Panc1 (cell line): ENCODE results near the gene MICAL2.

Source experiments
- CTCF ChIP-seq: fragments of 450-650 bp; IDR thresholded peaks from 2 replicates; pipeline ENCODE4 v1.5.1; 2017; ENCODE audit warnings: mild to moderate bottlenecking
- POLR2AphosphoS5 ChIP-seq: IDR thresholded peaks from 2 replicates; pipeline ENCODE4 v1.6.1; 2012; ENCODE audit warnings: mild to moderate bottlenecking, low read depth, low read length, moderate library complexity
- REST ChIP-seq, 2 experiments: IDR thresholded peaks; 2 replicates each; pipeline ENCODE4 v1.6.1; 2011 to 2012; ENCODE audit warnings: low read depth in 2 of 2, control low read depth in 1 of 2, low read length in 1 of 2, mild to moderate bottlenecking in 1 of 2, moderate library complexity in 1 of 2; ENCODE audit not compliant: insufficient read depth in 1 of 2
- SIN3A ChIP-seq: IDR thresholded peaks from 2 replicates; pipeline ENCODE4 v1.6.1; 2012; ENCODE audit warnings: low read depth, mild to moderate bottlenecking, low read length, moderate library complexity, borderline replicate concordance; ENCODE audit not compliant: insufficient read depth
- TCF7L2 ChIP-seq: IDR thresholded peaks from 2 replicates; pipeline ENCODE4 v1.6.1; 2011; ENCODE audit warnings: mild to moderate bottlenecking, low read depth, low read length, inconsistent platforms

- no peak for TF ChIP-seq CTCF
- TF ChIP-seq POLR2AphosphoS5 = no peak
- TF ChIP-seq SIN3A = no peak
- TF ChIP-seq REST (IDR thresholded peaks at IDR 0.05; ENCODE audit: insufficient read depth in 1 of 2, low read depth in 2 of 2, low read length in 1 of 2) = no peak
- no peak for TF ChIP-seq TCF7L2
Measured at GRCh38 chr11:12099132-12099873, 11.1 kb upstream of the MICAL2 start.
